Astrocyte of the hippocampus (primary cell): Measurements from ENCODE around the gene KRT86.
"Not testable (repeated sequence)": the region's sequence is repeated elsewhere in the genome, so short reads cannot be mapped to it uniquely, and the experiment has no call there.

Experiments used
- DNase-seq: peaks from one replicate; pipeline ENCODE4 v3.0.0; 2011; ENCODE audit warnings: low read depth, low spot score

The KRT86 gene

GRCh38 chr12:52313926-52314325 lies 39.5 kb downstream of the KRT86 start:
- DNase-seq: no peak

GRCh38 chr12:52314511-52314910 lies 40.1 kb downstream of the KRT86 start:
- no peak for DNase-seq

DNA sequence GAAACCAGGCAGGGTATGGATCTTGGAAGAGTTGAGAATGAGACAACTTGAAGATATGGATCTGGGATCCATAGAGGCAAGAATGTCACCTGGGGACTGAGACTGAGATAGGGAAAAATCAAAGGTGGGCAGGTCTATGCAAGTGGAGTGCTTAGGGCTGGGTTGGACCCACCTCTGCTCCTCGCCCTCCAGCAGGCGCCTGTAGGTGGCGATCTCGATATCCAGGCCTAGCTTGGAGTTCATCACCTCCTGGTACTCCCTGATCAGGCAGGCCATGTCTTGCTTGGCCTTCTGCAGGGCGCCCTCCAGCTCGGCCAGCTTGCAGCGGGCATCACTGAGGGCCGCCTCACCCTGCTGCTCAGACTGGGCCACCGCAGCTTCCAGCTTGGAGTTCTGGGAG lies 41.3 kb downstream of the KRT86 start:
- not testable (repeated sequence) for DNase-seq

GRCh38 chr12:52316290-52316689 lies 41.8 kb downstream of the KRT86 start:
- no peak for DNase-seq

DNA sequence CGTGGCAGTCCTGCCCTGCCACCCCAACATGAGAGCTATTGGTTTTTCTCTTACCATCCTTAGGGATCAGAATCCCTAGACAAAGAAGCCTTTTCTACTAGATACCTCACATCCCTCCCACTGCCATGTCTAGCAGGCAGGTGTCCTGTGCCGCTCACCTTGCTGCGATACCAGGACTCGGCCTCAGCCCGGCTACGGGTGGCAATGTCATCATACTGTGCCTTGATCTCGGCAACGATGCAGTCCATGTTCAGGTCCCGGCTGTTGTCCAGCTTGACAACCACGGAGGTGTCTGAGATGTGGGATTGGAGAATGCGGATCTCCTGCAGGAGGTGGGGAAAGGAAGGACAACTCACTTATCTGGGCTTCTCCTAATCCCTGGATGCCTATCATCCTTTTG lies 42.3 kb downstream of the KRT86 start:
- no peak for DNase-seq

DNA sequence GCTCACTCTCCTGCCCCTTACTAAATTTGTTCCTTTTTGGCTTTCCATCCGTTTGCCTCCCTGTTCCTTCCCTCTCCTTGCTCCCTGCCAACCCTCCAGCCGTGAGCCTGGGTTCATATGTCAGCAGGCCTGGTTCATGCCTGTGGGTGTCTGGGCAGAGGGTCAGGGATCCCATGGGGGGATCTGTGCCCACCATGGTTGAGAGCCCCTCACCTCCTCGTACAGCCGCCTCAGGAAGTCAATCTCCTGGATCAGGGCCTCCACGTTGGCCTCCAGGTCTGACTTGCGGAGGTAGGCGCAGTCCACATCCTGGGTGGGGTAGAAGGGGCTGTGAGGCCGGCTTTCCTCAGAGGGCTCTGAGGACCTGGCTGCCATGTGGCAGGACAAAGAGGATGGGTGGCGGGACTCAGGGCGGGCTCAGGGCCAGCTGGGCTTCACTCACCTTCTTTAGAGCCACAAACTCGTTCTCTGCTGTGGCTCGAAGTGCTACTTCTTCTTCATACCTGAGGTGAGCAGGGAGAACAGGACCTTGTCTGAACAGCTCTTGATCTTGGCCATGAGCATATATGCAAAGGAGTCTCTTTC lies 43.1 kb downstream of the KRT86 start:
- no peak for DNase-seq

GRCh38 chr12:52318241-52318990 lies 44.0 kb downstream of the KRT86 start:
- DNase-seq: no peak

DNA sequence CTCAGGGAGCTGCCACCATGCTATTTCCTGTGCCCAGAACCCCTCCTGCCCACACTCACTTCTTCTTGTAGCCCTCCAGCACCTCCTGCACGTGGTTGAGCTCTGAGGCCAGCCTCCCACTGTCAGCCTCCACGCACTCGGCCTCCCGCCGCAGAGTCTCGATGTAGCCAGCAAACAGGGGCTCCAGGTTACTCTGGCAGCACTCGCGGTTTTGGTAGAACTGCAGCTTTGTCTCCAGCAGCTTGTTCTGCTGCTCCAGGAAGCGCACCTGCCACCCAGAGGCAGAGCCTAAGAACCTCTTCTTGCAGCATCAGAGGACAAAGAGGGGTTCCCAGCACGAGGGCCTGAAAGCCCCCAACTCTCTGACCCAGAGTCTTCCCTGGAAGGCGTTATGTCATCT lies 44.7 kb downstream of the KRT86 start:
- DNase-seq: no peak

DNA sequence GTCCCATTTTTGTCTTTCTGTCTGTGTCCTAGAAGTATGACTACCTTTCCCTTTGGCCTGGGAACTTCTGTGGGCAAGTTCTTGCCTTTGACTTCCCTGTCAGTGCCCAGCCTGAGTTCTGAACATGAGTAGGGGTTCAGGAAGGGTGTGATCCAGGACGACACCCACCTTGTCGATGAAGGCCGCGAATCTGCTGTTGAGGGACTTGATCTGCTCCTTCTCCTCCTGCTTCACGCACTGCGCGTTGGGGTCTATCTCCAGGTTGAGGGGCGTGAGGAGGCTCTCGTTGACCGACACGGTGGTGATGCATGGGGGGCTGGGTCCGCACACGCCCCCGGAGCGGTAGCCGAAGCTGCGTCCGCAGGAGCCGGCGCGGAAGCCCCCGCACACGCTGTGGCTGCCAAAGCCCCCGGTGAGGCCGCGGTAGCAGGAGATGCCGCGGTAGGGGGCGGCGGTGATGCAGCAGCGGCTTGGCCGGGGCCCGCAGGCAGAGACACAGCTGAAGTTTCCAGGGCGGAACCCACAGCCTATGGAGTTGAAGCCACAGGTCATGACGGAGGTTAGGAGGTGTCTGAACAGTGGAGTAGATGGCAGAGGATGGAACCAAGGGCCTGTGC lies 46.4 kb downstream of the KRT86 start, which contains the start of gene KRT83:
KRT83 (minus strand) TSS at position 615 of the 617 bp plus-strand sequence; CDS start at position 552, 63 bp downstream.
- no peak for DNase-seq

GRCh38 chr12:52321418-52321817 lies 47.0 kb downstream of the KRT86 start:
- DNase-seq: peak; percentile 13

GRCh38 chr12:52322069-52322468 lies 47.6 kb downstream of the KRT86 start:
- no peak for DNase-seq

DNA sequence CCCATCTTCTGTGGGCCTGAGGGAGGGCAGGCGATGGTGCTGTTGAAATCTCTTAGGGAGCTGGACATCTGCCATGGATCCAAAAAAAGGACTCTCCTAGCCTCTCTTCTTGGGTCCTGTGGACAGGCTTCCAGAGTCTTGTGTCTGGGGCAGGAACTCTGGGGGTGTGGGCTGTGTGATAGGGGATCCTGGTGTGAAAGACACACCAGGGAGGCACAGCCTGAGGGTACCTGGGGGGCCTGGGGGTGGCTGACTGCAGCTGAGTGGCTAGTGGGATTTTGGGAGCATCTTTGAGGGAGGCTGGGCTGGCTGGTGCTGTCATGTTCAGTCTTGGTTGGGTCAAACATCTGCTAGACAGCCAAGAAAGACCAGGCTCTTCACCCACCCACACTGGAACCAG lies 48.6 kb downstream of the KRT86 start:
- DNase-seq: no peak

DNA sequence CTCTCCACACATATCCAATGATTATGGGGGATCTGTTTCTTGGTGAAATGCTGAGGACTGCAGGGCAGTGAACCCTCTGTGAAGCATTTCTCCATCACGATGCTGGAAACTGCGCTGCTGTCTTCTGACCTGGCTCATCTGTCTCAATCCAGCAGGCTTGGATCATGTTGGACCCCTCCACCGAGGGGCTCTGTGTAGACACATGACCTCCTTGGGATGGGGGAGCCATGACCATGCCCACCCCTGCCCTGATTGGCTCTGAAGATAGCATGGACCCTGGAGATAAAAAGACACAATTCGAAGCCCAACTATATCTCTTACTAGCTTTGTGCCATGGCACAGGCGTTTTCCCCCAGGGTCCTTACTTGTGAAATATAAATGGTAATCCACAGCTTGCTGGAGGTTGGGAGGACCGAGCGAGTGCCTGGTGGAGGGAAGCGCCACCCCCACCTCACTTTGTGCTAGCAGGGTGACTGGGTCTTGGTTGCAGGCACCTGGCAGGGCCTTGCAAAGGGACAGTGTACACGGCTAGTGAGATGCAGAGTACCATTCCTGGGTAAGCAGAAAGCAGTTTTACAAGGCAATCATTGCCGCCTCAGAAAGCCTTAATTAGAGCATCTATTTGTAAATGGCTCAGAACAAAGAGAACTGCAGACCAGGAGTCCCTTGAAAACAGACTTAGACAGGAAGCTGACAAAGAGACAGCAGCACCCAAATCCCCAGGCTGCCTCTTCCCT lies 49.1 kb downstream of the KRT86 start:
- no peak for DNase-seq

DNA sequence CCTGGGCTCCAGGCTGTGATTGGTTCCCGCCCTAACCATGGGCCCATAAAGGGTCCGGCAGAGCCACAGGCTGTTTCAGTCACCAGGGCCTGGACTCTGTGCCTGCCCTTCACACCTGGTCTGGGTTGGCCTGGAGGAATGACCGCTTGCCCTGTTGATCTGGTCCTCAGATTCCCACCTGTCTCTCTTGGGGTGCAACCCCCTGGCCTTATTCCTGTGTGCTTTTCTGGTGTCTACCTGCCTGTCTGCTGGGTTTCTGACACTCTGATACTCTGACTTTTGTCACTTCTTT lies 49.7 kb downstream of the KRT86 start:
- no peak for DNase-seq

- DNase-seq: peak; percentile 94
Measured at GRCh38 chr12:52327052-52327829, 52.8 kb downstream of the KRT86 start.

- no peak for DNase-seq
Measured at GRCh38 chr12:52327830-52328500, 53.5 kb downstream of the KRT86 start.

GRCh38 chr12:52331039-52331438 lies 56.6 kb downstream of the KRT86 start:
- DNase-seq: no peak

DNA sequence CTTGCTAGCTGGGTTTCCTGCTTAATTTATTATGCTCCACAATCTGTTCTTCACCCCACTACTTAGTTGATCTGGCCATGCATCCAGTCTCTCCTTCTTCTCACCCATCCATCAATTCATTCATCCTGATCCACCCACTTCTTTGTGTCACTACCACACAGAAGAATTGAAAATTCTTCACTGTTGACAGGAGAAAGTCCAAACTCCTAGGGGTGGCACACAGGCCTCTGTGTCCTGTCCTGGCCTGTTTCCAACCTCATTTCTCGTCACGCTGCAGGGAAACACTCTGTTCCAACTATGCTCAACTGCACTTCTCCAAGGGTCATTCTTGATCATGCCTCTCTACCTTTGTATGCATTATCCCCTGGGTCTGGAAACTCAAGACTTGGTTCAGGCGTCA lies 57.4 kb downstream of the KRT86 start:
- no peak for DNase-seq

GRCh38 chr12:52332381-52332780 lies 57.9 kb downstream of the KRT86 start:
- DNase-seq: no peak

GRCh38 chr12:52333321-52333720 lies 58.9 kb downstream of the KRT86 start:
- no peak for DNase-seq

DNA sequence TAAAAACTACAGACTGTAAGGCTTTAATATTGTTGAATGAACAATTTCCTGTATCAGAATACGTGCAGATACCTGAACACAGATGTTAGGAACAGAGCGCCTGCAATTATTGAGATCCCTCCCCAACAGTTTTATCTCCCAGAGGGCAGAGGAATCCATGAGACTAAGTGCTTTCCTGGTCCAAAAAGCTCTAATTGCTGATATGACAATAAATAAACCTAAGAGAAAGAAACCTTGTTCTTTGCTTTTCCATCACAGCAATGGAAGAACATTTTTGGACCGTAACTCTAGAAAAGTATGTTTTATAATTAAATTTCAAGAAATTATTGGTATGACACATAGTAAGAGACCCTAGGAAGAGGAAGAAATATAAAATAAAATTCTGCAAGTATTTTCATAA lies 59.7 kb downstream of the KRT86 start:
- no peak for DNase-seq
